ENCODE data around the gene CCDC51. TPM values are rescaled to one million over a fixed set of nuclear protein-coding genes. Genes with fewer than 3 reads are reported as not detected.

CCDC51 gene
- polyA plus RNA-seq, 2 of the 4 experiments (the other 2 are of a cell fraction): 19.8 to 26.7 TPM

- DNase-seq (ENCODE audit: low read depth in 1 of 2, low spot score in 1 of 2): no peak
- Histone ChIP-seq H3K4me3 (no peak overlapping the region), H3K27ac (no peak overlapping the region), H3K4me2 (no peak overlapping the region), H3K9me3 (no peaks in the 10 kb centered on the region), H3K4me1 (peaks cover 10% of the 10 kb centered on the region)
- no peak for FAIRE-seq
- ChIA-PET POLR2A (no interaction called here), CTCF (interaction anchor here (0.8 to 0.9 kb wide), 2 partner anchors 73 to 159 kb away, joined by 3 read pairs; partner anchors contain the start of gene SLC26A6)
- ATAC-seq: no peak
- TF ChIP-seq PBX3 (IDR thresholded peaks at IDR 0.05) (no peak), CTCF (IDR thresholded peaks at IDR 0.05) (no peak), NFE2L2 (conservative IDR thresholded peaks at IDR 0.05; ENCODE audit: low read length) (no peak), EHF (CRISPR knock-in tag; IDR thresholded peaks at IDR 0.05) (no peak), MAZ (IDR thresholded peaks at IDR 0.05; ENCODE audit: borderline replicate concordance, low read depth, low read length) (no peak), HOXB13 (CRISPR knock-in tag; IDR thresholded peaks at IDR 0.05; ENCODE audit: low read depth) (no peak), TFCP2L1 (CRISPR knock-in tag; IDR thresholded peaks at IDR 0.05) (no peak), RNF2 (IDR thresholded peaks at IDR 0.05; ENCODE audit: borderline replicate concordance, low read depth) (no peak), EP300 (IDR thresholded peaks at IDR 0.05) (no peak), HMGXB4 (CRISPR knock-in tag; IDR thresholded peaks at IDR 0.05; ENCODE audit: borderline replicate concordance) (no peak), FOSL2 (IDR thresholded peaks at IDR 0.05) (no peak), FOSL2 (CRISPR knock-in tag; IDR thresholded peaks at IDR 0.05) (no peak), JUN (IDR thresholded peaks at IDR 0.05) (no peak)
- TF ChIP-seq, protein P1, sequence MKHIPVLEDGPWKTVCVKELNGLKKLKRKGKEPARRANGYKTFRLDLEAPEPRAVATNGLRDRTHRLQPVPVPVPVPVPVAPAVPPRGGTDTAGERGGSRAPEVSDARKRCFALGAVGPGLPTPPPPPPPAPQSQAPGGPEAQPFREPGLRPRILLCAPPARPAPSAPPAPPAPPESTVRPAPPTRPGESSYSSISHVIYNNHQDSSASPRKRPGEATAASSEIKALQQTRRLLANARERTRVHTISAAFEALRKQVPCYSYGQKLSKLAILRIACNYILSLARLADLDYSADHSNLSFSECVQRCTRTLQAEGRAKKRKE (CRISPR knock-in tag; IDR thresholded peaks at IDR 0.05; ENCODE audit: low read depth): no peak
- 89% methylated on average over 4 of the region's 9 CpGs for WGBS (ENCODE audit: missing lambda C conversion rate)
Observed at GRCh38 chr3:48476426-48477053, 36.6 kb upstream of the CCDC51 start.

DNA sequence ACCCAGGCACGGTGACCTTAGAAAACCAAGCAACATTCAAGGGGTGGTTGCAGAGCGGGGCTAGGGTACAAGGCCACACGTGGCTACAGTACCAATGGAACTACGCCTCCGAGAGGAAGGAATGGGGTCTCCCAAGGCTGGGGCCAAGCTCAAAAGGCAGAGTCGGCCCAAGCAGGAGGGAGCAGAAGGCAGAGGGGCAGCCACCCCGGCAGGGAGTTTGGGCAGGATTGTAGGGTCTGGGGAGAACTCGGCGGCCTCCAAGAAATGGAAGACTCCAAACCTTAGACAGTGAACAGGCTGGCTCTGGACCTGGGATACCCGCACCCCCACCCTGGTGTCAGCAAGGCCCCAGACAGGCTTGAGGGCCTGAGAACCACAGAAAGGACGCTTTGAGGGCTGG lies 35.3 kb upstream of the CCDC51 start:
- Histone ChIP-seq H3K9me3 (no peaks in the 10 kb centered on the region), H3K4me2 (no peak overlapping the region), H3K27ac (no peak overlapping the region), H3K4me1 (peaks cover 13% of the 10 kb centered on the region), H3K4me3 (no peak overlapping the region)
- ChIA-PET CTCF (no interaction called here), POLR2A (no interaction called here)
- FAIRE-seq (no peak), DNase-seq (ENCODE audit: low read depth in 1 of 2, low spot score in 1 of 2) (no peak), ATAC-seq (no peak)
- TF ChIP-seq CBX2 (IDR thresholded peaks at IDR 0.05; ENCODE audit: borderline replicate concordance, low read depth) (no peak), POLR2A (IDR thresholded peaks at IDR 0.05; ENCODE audit: low read length) (no peak), HOXA7 (CRISPR knock-in tag; IDR thresholded peaks at IDR 0.05) (no peak), NFE2L2 (conservative IDR thresholded peaks at IDR 0.05; ENCODE audit: low read length) (no peak), KDM5A (IDR thresholded peaks at IDR 0.05) (no peak), ZNF302 (CRISPR knock-in tag; IDR thresholded peaks at IDR 0.05) (no peak), SMC3 (IDR thresholded peaks at IDR 0.05) (no peak), CHD4 (IDR thresholded peaks at IDR 0.05; ENCODE audit: borderline replicate concordance) (no peak), MAX (IDR thresholded peaks at IDR 0.05) (no peak), REST (IDR thresholded peaks at IDR 0.05) (no peak), NR3C1 (IDR thresholded peaks at IDR 0.05) (no peak), RNF2 (IDR thresholded peaks at IDR 0.05; ENCODE audit: borderline replicate concordance, low read depth) (no peak), ZC3H11A (IDR thresholded peaks at IDR 0.05) (no peak)
- TF ChIP-seq, protein P1 (CRISPR knock-in tag; IDR thresholded peaks at IDR 0.05; ENCODE audit: low read depth): no peak
- WGBS (ENCODE audit: missing lambda C conversion rate): 92% methylated on average over 10 of the region's 11 CpGs

All from A549 (cell line).